Stomach (tissue), 9 donors: ENCODE measurements around the gene ZPR1. TPM values are rescaled to one million over a fixed set of nuclear protein-coding genes. Genes with fewer than 3 reads are reported as not detected.

Source experiments
- DNase-seq, 2 donors: peaks; one replicate each; pipeline versions ENCODE4 v3.0.0 to v3.0.0-alpha.2; 2013 to 2019
- H3K27ac ChIP-seq, 5 donors: fragments of 200-600 bp in 4 of 5; sonication (generic) in 4 of 5; one replicate each; pipeline ENCODE4 v1.5.1; 2013 to 2019; ENCODE audit warnings: mild to moderate bottlenecking in 1 of 5, moderate library complexity in 1 of 5
- H3K27me3 ChIP-seq, 3 donors: fragments of 200-600 bp; sonication (generic); one replicate each; pipeline ENCODE4 v1.5.1; 2017 to 2019; ENCODE audit warnings: mixed run types in 1 of 3
- H3K36me3 ChIP-seq, 4 donors: fragments of 200-600 bp; sonication (generic); 1 replicate in 3 of 4; 2 replicates in 1 of 4; pipeline ENCODE4 v1.5.1; 2016 to 2019
- H3K4me1 ChIP-seq, 4 donors: fragments of 200-600 bp; sonication (generic); one replicate each; pipeline ENCODE4 v1.5.1; 2016 to 2019
- H3K4me3 ChIP-seq, 4 donors: fragments of 200-600 bp; sonication (generic) in 3 of 4; one replicate each; pipeline ENCODE4 v1.5.1; 2016 to 2019; ENCODE audit warnings: mild to moderate bottlenecking in 1 of 4
- H3K9me3 ChIP-seq, 4 donors: fragments of 200-600 bp; sonication (generic); one replicate each; pipeline ENCODE4 v1.5.1; 2016 to 2019
- EP300 ChIP-seq: sonication (generic); formaldehyde crosslinking; IDR thresholded peaks from one replicate; pipeline ENCODE4 v1.6.1; 2017; ENCODE audit warnings: antibody characterized with exemption
- POLR2A ChIP-seq, 4 donors: fragments of 450-650 bp; IDR thresholded peaks; one replicate each; pipeline ENCODE4 v1.6.1; 2016; ENCODE audit warnings: antibody characterized with exemption in 4 of 4, control low read depth in 2 of 4, mild to moderate bottlenecking in 1 of 4, moderate library complexity in 1 of 4
- POLR2AphosphoS5 ChIP-seq, 3 donors: sonication (generic); formaldehyde crosslinking; IDR thresholded peaks; one replicate each; pipeline ENCODE4 v1.6.1; 2016; ENCODE audit warnings: antibody characterized with exemption in 3 of 3
- WGBS, 5 donors: extraction: QIAGEN DNeasy Blood & Tissue Kit in 3 of 5; methylation state at CpG; one replicate each; pipeline versions ENCODE4 v1.1.5 to v1.1.7; 2013 to 2018; 5-methylcytosine and 5-hydroxymethylcytosine counted together
- intact Hi-C: fragments of 100-400 bp; cut with DNase I; formaldehyde crosslinking; loops from one replicate; pipeline ENCODE4 v1.15.1; 2023; ENCODE audit warnings: low total_unique reads
- polyA plus RNA-seq, 3 donors: library from polyadenylated mRNA; stranded (reverse); fragments of 200-250 nt; gene quantifications; one replicate each; pipeline ENCODE4 v1.2.3, GENCODE V29; 2013
- total RNA-seq, 5 donors: library from RNA; depleted of rRNA; stranded (reverse); fragments of >200 nt; gene quantifications; one replicate each; pipeline versions ENCODE4 v1.1.0 to v1.2.3, GENCODE V29; 2014 to 2016
- TF ChIP-seq, protein P1 (sequence below), 7 experiments: fragments of 450-650 bp in 4 of 7; fragments of 200-600 bp in 3 of 7; sonication (generic) in 3 of 7; IDR thresholded peaks; one replicate each; pipeline ENCODE4 v1.5.1; 2016 to 2019; ENCODE audit warnings: antibody characterized with exemption in 7 of 7, control low read depth in 2 of 7, mild to moderate bottlenecking in 1 of 7
- donor health status: healthy with polysubstance abuse.
- donor health status: Bipolar disorder and iron deficiency.
- donor health status: healthy.

ZPR1 gene
- total and polyA plus RNA-seq, 8 donors, result 17.8 to 54.9 (median 25.1) TPM

DNA sequence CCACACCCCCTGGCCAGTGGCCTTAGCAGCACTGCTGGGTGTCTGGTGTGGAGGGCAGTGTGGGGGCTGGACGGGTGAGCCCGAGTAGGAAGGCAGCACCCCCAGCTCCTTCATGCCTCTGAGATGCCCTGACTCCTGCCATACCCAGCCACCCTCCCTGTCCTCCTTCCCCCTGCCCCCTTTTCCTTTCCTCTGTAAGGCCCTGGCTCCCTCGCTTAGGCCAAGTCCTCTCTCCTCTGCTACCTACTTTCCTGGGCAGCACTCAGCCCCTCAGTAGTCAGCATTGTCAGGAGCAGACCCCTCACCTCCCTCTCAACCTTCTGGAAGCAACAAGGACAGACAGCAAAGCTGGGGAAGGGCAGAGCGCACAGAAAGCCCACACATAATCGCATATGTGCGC, 63.0 kb downstream of the ZPR1 start:
- DNase-seq, result no peak
- Histone ChIP-seq H3K9me3 (no peaks in the 10 kb centered on the region), H3K4me3 (no peak overlapping the region), H3K4me1 (no peaks in the 10 kb centered on the region), H3K27ac (no peak overlapping the region), H3K36me3 (no peaks in the 10 kb centered on the region), H3K27me3 (peaks cover 0 to 70% (median 0%) of the 10 kb centered on the region in 3 donors)
- 78 to 86% (median 82%) methylated on average over 6 of the region's 6 CpGs for WGBS, 5 donors
- intact Hi-C loops, result no loop called here
- TF ChIP-seq EP300 (no peak), POLR2A (IDR thresholded peaks at IDR 0.05) (no peak), POLR2AphosphoS5 (IDR thresholded peaks at IDR 0.05) (no peak)
- TF ChIP-seq, protein P1, sequence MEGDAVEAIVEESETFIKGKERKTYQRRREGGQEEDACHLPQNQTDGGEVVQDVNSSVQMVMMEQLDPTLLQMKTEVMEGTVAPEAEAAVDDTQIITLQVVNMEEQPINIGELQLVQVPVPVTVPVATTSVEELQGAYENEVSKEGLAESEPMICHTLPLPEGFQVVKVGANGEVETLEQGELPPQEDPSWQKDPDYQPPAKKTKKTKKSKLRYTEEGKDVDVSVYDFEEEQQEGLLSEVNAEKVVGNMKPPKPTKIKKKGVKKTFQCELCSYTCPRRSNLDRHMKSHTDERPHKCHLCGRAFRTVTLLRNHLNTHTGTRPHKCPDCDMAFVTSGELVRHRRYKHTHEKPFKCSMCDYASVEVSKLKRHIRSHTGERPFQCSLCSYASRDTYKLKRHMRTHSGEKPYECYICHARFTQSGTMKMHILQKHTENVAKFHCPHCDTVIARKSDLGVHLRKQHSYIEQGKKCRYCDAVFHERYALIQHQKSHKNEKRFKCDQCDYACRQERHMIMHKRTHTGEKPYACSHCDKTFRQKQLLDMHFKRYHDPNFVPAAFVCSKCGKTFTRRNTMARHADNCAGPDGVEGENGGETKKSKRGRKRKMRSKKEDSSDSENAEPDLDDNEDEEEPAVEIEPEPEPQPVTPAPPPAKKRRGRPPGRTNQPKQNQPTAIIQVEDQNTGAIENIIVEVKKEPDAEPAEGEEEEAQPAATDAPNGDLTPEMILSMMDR (IDR thresholded peaks at IDR 0.05), result no peak

Other genes with a start within 250 kb of the ZPR1 start
- gene BUD13, start 15.0 kb downstream of the ZPR1 start, total RNA-seq, result 10 to 100 TPM in 4 of 5 donors, 1 to 10 TPM in 1; 4.1 to 18.2 (median 15.1) TPM
- 10 to 100 TPM; 14.6 to 21.7 (median 16.4) TPM for gene BUD13, start 15.0 kb downstream of the ZPR1 start, polyA plus RNA-seq
- not detected for gene APOA5, start 3.9 kb upstream of the ZPR1 start, total RNA-seq
- gene APOA5, start 3.9 kb upstream of the ZPR1 start, polyA plus RNA-seq, result not detected
- 100 to 1,000 TPM in 1 of 5 donors, not detected in 4; 278 TPM for gene APOA4, start 35.3 kb upstream of the ZPR1 start, total RNA-seq
- gene APOA4, start 35.3 kb upstream of the ZPR1 start, polyA plus RNA-seq, result under 1 TPM; 0.08 to 0.46 (median 0.44) TPM
- 10 to 100 TPM in 1 of 5 donors, not detected in 4; 18.9 TPM for gene APOC3, start 41.9 kb upstream of the ZPR1 start, total RNA-seq
- gene APOC3, start 41.9 kb upstream of the ZPR1 start, polyA plus RNA-seq, result not detected
- gene APOA1, start 49.6 kb upstream of the ZPR1 start, total RNA-seq, result 10 to 100 TPM in 2 of 5 donors, under 1 TPM in 1, not detected in 2; 0.87 to 73.6 (median 22.9) TPM
- 10 to 100 TPM in 2 of 3 donors, 1 to 10 TPM in 1; 8.7 to 51.0 (median 10.5) TPM for gene APOA1, start 49.6 kb upstream of the ZPR1 start, polyA plus RNA-seq